D721Med (cell line): ENCODE results near the gene PAWR.
"Not testable (repeated sequence)": the region's sequence is repeated elsewhere in the genome, so short reads cannot be mapped to it uniquely, and the experiment has no call there.

Experiments used
- DNase-seq: peaks from one replicate; pipeline ENCODE4 v3.0.0; 2011; ENCODE audit warnings: low spot score; ENCODE audit not compliant: insufficient read length
- FAIRE-seq: peaks from 2 replicates; lab custom pipeline; 2011; peaks lifted over from hg19 to GRCh38; lab: Jason Lieb, UNC
- CTCF ChIP-seq: IDR thresholded peaks from 2 replicates; pipeline ENCODE4 v1.5.1; 2012; ENCODE audit warnings: mild to moderate bottlenecking, control low read depth; ENCODE audit not compliant: insufficient read depth; ENCODE audit errors: missing control alignments

PAWR gene

GRCh38 chr12:79638490-79638889, 52.3 kb downstream of the PAWR start:
- FAIRE-seq: no peak
- no peak for TF ChIP-seq CTCF
- no peak for DNase-seq

GRCh38 chr12:79637093-79637492, 53.7 kb downstream of the PAWR start:
- FAIRE-seq: peak; percentile 87
- no peak for TF ChIP-seq CTCF
- peak; percentile 29 for DNase-seq

- no peak for DNase-seq
- no peak for TF ChIP-seq CTCF
- no peak for FAIRE-seq
These were observed 55.1 kb downstream of the PAWR start for GRCh38 chr12:79635676-79636075.

- FAIRE-seq (no peak), DNase-seq (no peak)
- TF ChIP-seq CTCF: no peak
These were observed 55.8 kb downstream of the PAWR start for GRCh38 chr12:79634957-79635471.

- TF ChIP-seq CTCF: no peak
- FAIRE-seq: no peak
- no peak for DNase-seq
These were observed 61.2 kb downstream of the PAWR start for GRCh38 chr12:79629561-79629960.

GRCh38 chr12:79626735-79627134, 64.0 kb downstream of the PAWR start:
- not testable (repeated sequence) for DNase-seq, FAIRE-seq

- no peak for FAIRE-seq
- no peak for DNase-seq
- TF ChIP-seq CTCF: no peak
These were observed 66.4 kb downstream of the PAWR start for GRCh38 chr12:79624378-79624777.

- DNase-seq: no peak
- FAIRE-seq: no peak
These were observed 70.7 kb downstream of the PAWR start for GRCh38 chr12:79619872-79620562.

More at GRCh38 chr12:79619872-79620562, 70.7 kb downstream of the PAWR start:
- no peak for TF ChIP-seq CTCF
